SK-N-SH (cell line): Measurements from ENCODE around the gene C19orf12. TPM values are rescaled to one million over a fixed set of nuclear protein-coding genes. Genes with fewer than 3 reads are reported as not detected.

Source experiments
- CTCF ChIA-PET: fragments of 300-600, 350-600 bp; formaldehyde crosslinking; extraction: SDS; loops from one replicate; lab custom pipeline; 2021; lab: Yijun Ruan, JAX
- POLR2A ChIA-PET: fragments of 350-600 bp; sonication (Branson Sonifier 250); formaldehyde crosslinking; extraction: SDS; loops from one replicate; lab custom pipeline; 2020; ENCODE audit warnings: antibody characterized with exemption, inconsistent platforms; lab: Yijun Ruan, JAX
- DNase-seq: peaks from one replicate; pipeline ENCODE4 v3.0.0; 2012
- H2AFZ ChIP-seq: fragments of 200-600 bp; sonication (generic); 2 replicates; pipeline ENCODE4 v1.8.1; 2016; ENCODE audit warnings: antibody characterized with exemption, mild to moderate bottlenecking, low read depth
- H3F3A ChIP-seq: fragments of 200-600 bp; sonication (generic); replicated peaks from 2 replicates; pipeline ENCODE3; 2016; ENCODE audit warnings: antibody characterized with exemption, mild to moderate bottlenecking; ENCODE audit not compliant: insufficient read depth
- H3K27ac ChIP-seq, 2 experiments: fragments of 200-500 bp in 1 of 2; fragments of 200-600 bp in 1 of 2; sonication (Bioruptor generic) in 1 of 2; sonication (generic), shearing (Covaris generic) in 1 of 2; 2 replicates each; pipeline versions ENCODE4 v1.5.1 to v1.6.1; 2014 to 2016; ENCODE audit warnings: low read depth in 2 of 2, inconsistent platforms in 1 of 2, low read length in 1 of 2, mild to moderate bottlenecking in 1 of 2, mixed read lengths in 1 of 2
- H3K27me3 ChIP-seq: fragments of 200-600 bp; sonication (generic), shearing (Covaris generic); 2 replicates; pipeline ENCODE4 v1.6.1; 2016; ENCODE audit warnings: mixed run types; ENCODE audit not compliant: insufficient read depth
- H3K36me3 ChIP-seq, 2 experiments: fragments of 200-500 bp in 1 of 2; fragments of 200-600 bp in 1 of 2; sonication (Bioruptor generic) in 1 of 2; sonication (generic) in 1 of 2; replicated peaks in 1 of 2; 2 replicates each; pipeline versions ENCODE3 to v1.5.1; 2014 to 2016; ENCODE audit warnings: low read length in 1 of 2, mild to moderate bottlenecking in 1 of 2; ENCODE audit not compliant: insufficient read depth in 2 of 2, control insufficient read depth in 1 of 2
- H3K4me1 ChIP-seq, 2 experiments: fragments of 200-500 bp in 1 of 2; fragments of 200-600 bp in 1 of 2; sonication (Bioruptor generic) in 1 of 2; sonication (generic), shearing (Covaris generic) in 1 of 2; 2 replicates each; pipeline versions ENCODE4 v1.5.1 to v1.6.1; 2014 to 2016; ENCODE audit warnings: low read depth in 1 of 2, low read length in 1 of 2, mixed run types in 1 of 2; ENCODE audit not compliant: insufficient read depth in 2 of 2, control insufficient read depth in 1 of 2
- H3K4me2 ChIP-seq: fragments of 200-600 bp; sonication (generic), shearing (Covaris generic); 2 replicates; pipeline ENCODE4 v1.6.1; 2017; ENCODE audit warnings: mixed run types
- H3K4me3 ChIP-seq, 2 experiments: fragments of 200-500 bp in 1 of 2; fragments of 200-600 bp in 1 of 2; sonication (Bioruptor generic) in 1 of 2; sonication (generic), shearing (Covaris generic) in 1 of 2; 2 replicates each; pipeline versions ENCODE4 v1.5.1 to v1.8.1; 2014 to 2016; ENCODE audit warnings: low read depth in 2 of 2, inconsistent platforms in 1 of 2, low read length in 1 of 2, mild to moderate bottlenecking in 1 of 2, mixed read lengths in 1 of 2, moderate library complexity in 1 of 2
- H3K79me2 ChIP-seq: fragments of 200-600 bp; sonication (generic); 2 replicates; pipeline ENCODE4 v1.8.1; 2017; ENCODE audit warnings: mild to moderate bottlenecking; ENCODE audit not compliant: insufficient read depth
- H3K9ac ChIP-seq: fragments of 200-600 bp; sonication (generic); 2 replicates; pipeline ENCODE4 v1.6.1; 2017; ENCODE audit warnings: mixed run types
- H3K9me2 ChIP-seq: fragments of 200-600 bp; sonication (generic); 2 replicates; pipeline ENCODE4 v1.6.1; 2017; ENCODE audit warnings: mixed run types
- H3K9me3 ChIP-seq: fragments of 200-600 bp; sonication (generic); 2 replicates; pipeline ENCODE4 v1.6.1; 2017; ENCODE audit warnings: mixed run types, mild to moderate bottlenecking, moderate library complexity
- H4K20me1 ChIP-seq: fragments of 200-600 bp; sonication (generic); 2 replicates; pipeline ENCODE4 v1.6.1; 2017; ENCODE audit warnings: mild to moderate bottlenecking, mixed run types; ENCODE audit not compliant: insufficient read depth
- CHD2 ChIP-seq: fragments of 150-350 bp; IDR thresholded peaks from 2 replicates; pipeline ENCODE4 v1.6.1; 2018; ENCODE audit warnings: low read length; ENCODE audit not compliant: partially characterized antibody
- CTCF ChIP-seq: fragments of 200-600 bp; sonication (generic); IDR thresholded peaks from 2 replicates; pipeline ENCODE4 v1.6.1; 2017; ENCODE audit warnings: antibody characterized with exemption, mild to moderate bottlenecking, moderate library complexity
- EZH2phosphoT487 ChIP-seq: fragments of 200-600 bp; sonication (generic); IDR thresholded peaks from 2 replicates; pipeline ENCODE4 v1.6.1; 2017; ENCODE audit warnings: low read depth, mixed run types, mild to moderate bottlenecking, antibody characterized with exemption, moderate library complexity, borderline replicate concordance
- FOSL2 ChIP-seq: IDR thresholded peaks from 2 replicates; pipeline ENCODE4 v1.4.0; 2012; ENCODE audit warnings: low read depth, mild to moderate bottlenecking, moderate library complexity, borderline replicate concordance
- FOXJ3 ChIP-seq: sonication (generic); formaldehyde crosslinking; IDR thresholded peaks from 2 replicates; pipeline ENCODE4 v1.5.1; 2020; ENCODE audit warnings: mild to moderate bottlenecking, missing genetic modification reagents
- FOXM1 ChIP-seq: IDR thresholded peaks from 2 replicates; pipeline ENCODE4 v1.4.0; 2012; ENCODE audit warnings: low read depth, mild to moderate bottlenecking
- GABPA ChIP-seq: IDR thresholded peaks from 2 replicates; pipeline ENCODE4 v1.4.0; 2012; ENCODE audit warnings: low read depth, mild to moderate bottlenecking
- MEF2A ChIP-seq: IDR thresholded peaks from 2 replicates; pipeline ENCODE4 v1.4.0; 2012; ENCODE audit warnings: low read depth, borderline replicate concordance
- MXI1 ChIP-seq: IDR thresholded peaks from 2 replicates; pipeline ENCODE4 v1.6.1; 2012; ENCODE audit warnings: mild to moderate bottlenecking, low read depth, low read length, improper control_type of control experiment
- PBX3 ChIP-seq: IDR thresholded peaks from 2 replicates; pipeline ENCODE4; 2012
- RAD21 ChIP-seq: IDR thresholded peaks from 2 replicates; pipeline ENCODE4 v1.6.1; 2012; ENCODE audit warnings: mild to moderate bottlenecking, low read length
- RCOR1 ChIP-seq: fragments of 150-350 bp; IDR thresholded peaks from 2 replicates; pipeline ENCODE4 v1.6.1; 2017; ENCODE audit warnings: antibody characterized with exemption, low read length
- SIN3A ChIP-seq: IDR thresholded peaks from 2 replicates; pipeline ENCODE4 v1.6.1; 2012; ENCODE audit warnings: low read depth, mild to moderate bottlenecking, low read length, moderate library complexity, borderline replicate concordance
- SMC3 ChIP-seq: IDR thresholded peaks from 2 replicates; pipeline ENCODE4 v1.6.1; 2012; ENCODE audit warnings: low read depth, low read length, improper control_type of control experiment
- TAF1 ChIP-seq: IDR thresholded peaks from 2 replicates; pipeline ENCODE4 v1.6.1; 2012; ENCODE audit warnings: low read depth, mild to moderate bottlenecking, low read length, moderate library complexity, borderline replicate concordance
- TCF12 ChIP-seq: IDR thresholded peaks from 2 replicates; pipeline ENCODE4 v1.4.0; 2012
- USF2 ChIP-seq: fragments of 150-350 bp; IDR thresholded peaks from 2 replicates; pipeline ENCODE4 v1.6.1; 2017; ENCODE audit warnings: antibody characterized with exemption, low read length, low read depth, borderline replicate concordance
- ZBTB33 ChIP-seq: IDR thresholded peaks from 2 replicates; pipeline ENCODE4 v1.4.0; 2012; ENCODE audit warnings: low read depth, borderline replicate concordance
- WGBS: methylation state at CpG from one replicate; pipeline ENCODE4 v1.1.6; 2017; ENCODE audit warnings: low lambda C conversion rate; 5-methylcytosine and 5-hydroxymethylcytosine counted together
- polyA plus RNA-seq, 3 experiments: library from polyadenylated mRNA; depleted of rRNA; stranded (reverse); fragments of >200 nt; gene quantifications; 2 replicates each; pipeline ENCODE4 v1.2.3, GENCODE V29; 2012

The C19orf12 gene
- polyA plus RNA-seq, 1 of the 3 experiments (the other 2 are of a cell fraction), result 30.5 TPM

GRCh38 chr19:29699861-29700260 is 15.2 kb downstream of the C19orf12 start:
- WGBS, result 90% methylated on average over 5 of the region's 5 CpGs
- Histone ChIP-seq H3F3A (peaks cover 2% of the 10 kb centered on the region), H3K4me1 (peaks cover 0 to 6% of the 10 kb centered on the region in 2 experiments; a peak in 1 of 4 replicates), H3K4me3 (no peak overlapping the region), H2AFZ (no peak overlapping the region), H3K9me3 (no peaks in the 10 kb centered on the region), H3K79me2 (no peaks in the 10 kb centered on the region), H3K27ac (no peak overlapping the region), H3K36me3 (peaks cover 6 to 15% of the 10 kb centered on the region in 2 experiments), H3K4me2 (no peak overlapping the region), H3K9me2 (no peaks in the 10 kb centered on the region), H4K20me1 (0 out of 2 replicates have a peak, but pooled peaks cover 2% of the 10 kb centered on the region), H3K27me3 (no peaks in the 10 kb centered on the region), H3K9ac (no peak overlapping the region)
- no peak for DNase-seq
- ChIA-PET POLR2A (no interaction called here), CTCF (interaction anchor here (0.6 to 1.8 kb wide), 3 partner anchors 13 to 18 kb away, joined by 3 to 11 read pairs (median 4); partner anchors contain the start of gene C19orf12)
- no peak for TF ChIP-seq MXI1
- TF ChIP-seq RAD21, result no peak
- no peak for TF ChIP-seq ZBTB33
- no peak for TF ChIP-seq CHD2
- no peak for TF ChIP-seq PBX3
- no peak for TF ChIP-seq MEF2A
- no peak for TF ChIP-seq TCF12
- TF ChIP-seq FOXJ3, result no peak
- no peak for TF ChIP-seq EZH2phosphoT487
- TF ChIP-seq USF2, result no peak

- Histone ChIP-seq H3K4me3 (no peak overlapping the region), H3K9me3 (no peaks in the 10 kb centered on the region), H3K4me1 (peaks cover 0 to 7% of the 10 kb centered on the region in 2 experiments; a peak in 1 of 4 replicates), H4K20me1 (0 out of 2 replicates have a peak, but pooled peaks cover 2% of the 10 kb centered on the region), H2AFZ (no peak overlapping the region), H3K9ac (no peak overlapping the region), H3K27me3 (no peaks in the 10 kb centered on the region), H3K4me2 (no peak overlapping the region), H3F3A (peaks cover 2% of the 10 kb centered on the region), H3K36me3 (peaks cover 6 to 10% of the 10 kb centered on the region in 2 experiments), H3K27ac (no peak overlapping the region), H3K9me2 (no peaks in the 10 kb centered on the region), H3K79me2 (no peaks in the 10 kb centered on the region)
- ChIA-PET POLR2A (no interaction called here), CTCF (interaction anchor here (1.6 kb wide), 1 partner anchor 15 kb away, joined by 3 read pairs; no protein-coding TSS in a partner anchor)
- no peak for DNase-seq
- WGBS, result 75% methylated on average over 9 of the region's 10 CpGs
- no peak for TF ChIP-seq TAF1
- no peak for TF ChIP-seq CTCF
- no peak for TF ChIP-seq ZBTB33
- no peak for TF ChIP-seq FOXM1
- no peak for TF ChIP-seq CHD2
- TF ChIP-seq FOSL2, result no peak
- TF ChIP-seq RCOR1, result no peak
- no peak for TF ChIP-seq SMC3
- no peak for TF ChIP-seq SIN3A
- no peak for TF ChIP-seq GABPA
- TF ChIP-seq MEF2A, result no peak
These were observed 17.4 kb downstream of the C19orf12 start for GRCh38 chr19:29697523-29698261.
